Gastroesophageal sphincter (tissue), 4 donors: Measurements from ENCODE around the gene PADI4. TPM values are rescaled to one million over a fixed set of nuclear protein-coding genes. Genes with fewer than 3 reads are reported as not detected.

Experiments used
- ATAC-seq: fragments of 150-250 bp; one replicate; pipeline ENCODE4 v1.9.1; 2016; ENCODE audit warnings: mild to moderate bottlenecking, moderate library complexity
- H3K27ac ChIP-seq, 4 donors: fragments of 200-600 bp; sonication (generic) in 3 of 4; 1 replicate in 3 of 4; 2 replicates in 1 of 4; pipeline ENCODE4 v1.5.1; 2016 to 2019
- H3K27me3 ChIP-seq: fragments of 200-600 bp; sonication (generic); one replicate; pipeline ENCODE4 v1.5.1; 2019
- H3K36me3 ChIP-seq, 2 donors: fragments of 200-600 bp; sonication (generic); one replicate each; pipeline ENCODE4 v1.5.1; 2019; ENCODE audit warnings: control low read depth in 1 of 2
- H3K4me1 ChIP-seq, 3 donors: fragments of 200-600 bp; sonication (generic); 1 replicate in 2 of 3; 2 replicates in 1 of 3; pipeline ENCODE4 v1.5.1; 2016 to 2019; ENCODE audit warnings: control low read depth in 2 of 3
- H3K4me3 ChIP-seq, 2 donors: fragments of 200-600 bp; sonication (generic); one replicate each; pipeline ENCODE4 v1.5.1; 2019; ENCODE audit warnings: mild to moderate bottlenecking in 1 of 2, moderate library complexity in 1 of 2
- H3K9me3 ChIP-seq, 3 donors: fragments of 200-600 bp; sonication (generic); one replicate each; pipeline ENCODE4 v1.5.1; 2017 to 2019; ENCODE audit warnings: control low read depth in 2 of 3
- EP300 ChIP-seq: sonication (generic); formaldehyde crosslinking; IDR thresholded peaks from one replicate; pipeline ENCODE4 v1.6.1; 2017; ENCODE audit warnings: antibody characterized with exemption, mild to moderate bottlenecking
- POLR2A ChIP-seq, 2 donors: fragments of 450-650 bp; IDR thresholded peaks; one replicate each; pipeline ENCODE4 v1.6.1; 2017; ENCODE audit warnings: antibody characterized with exemption in 2 of 2, mild to moderate bottlenecking in 2 of 2, moderate library complexity in 1 of 2
- POLR2AphosphoS5 ChIP-seq: sonication (generic); formaldehyde crosslinking; IDR thresholded peaks from one replicate; pipeline ENCODE4 v1.6.1; 2017; ENCODE audit warnings: antibody characterized with exemption
- WGBS, 2 donors: methylation state at CpG; one replicate each; pipeline ENCODE4 v1.1.5; 2018; ENCODE audit warnings: low coverage in 1 of 2; 5-methylcytosine and 5-hydroxymethylcytosine counted together
- total RNA-seq, 4 donors: library from RNA; depleted of rRNA; stranded (reverse); fragments of >200 nt; gene quantifications; one replicate each; pipeline ENCODE4 v1.1.0, GENCODE V29; 2016
- TF ChIP-seq, protein P1 (sequence below), 4 experiments: fragments of 200-600 bp in 2 of 4; fragments of 450-650 bp in 2 of 4; sonication (generic) in 1 of 4; IDR thresholded peaks; one replicate each; pipeline ENCODE4 v1.5.1; 2017 to 2019; ENCODE audit warnings: antibody characterized with exemption in 4 of 4, mild to moderate bottlenecking in 2 of 4, moderate library complexity in 2 of 4

Gene PADI4
- total RNA-seq, 4 donors from 2014 or later = 1.6 TPM; not detected in 3

DNA sequence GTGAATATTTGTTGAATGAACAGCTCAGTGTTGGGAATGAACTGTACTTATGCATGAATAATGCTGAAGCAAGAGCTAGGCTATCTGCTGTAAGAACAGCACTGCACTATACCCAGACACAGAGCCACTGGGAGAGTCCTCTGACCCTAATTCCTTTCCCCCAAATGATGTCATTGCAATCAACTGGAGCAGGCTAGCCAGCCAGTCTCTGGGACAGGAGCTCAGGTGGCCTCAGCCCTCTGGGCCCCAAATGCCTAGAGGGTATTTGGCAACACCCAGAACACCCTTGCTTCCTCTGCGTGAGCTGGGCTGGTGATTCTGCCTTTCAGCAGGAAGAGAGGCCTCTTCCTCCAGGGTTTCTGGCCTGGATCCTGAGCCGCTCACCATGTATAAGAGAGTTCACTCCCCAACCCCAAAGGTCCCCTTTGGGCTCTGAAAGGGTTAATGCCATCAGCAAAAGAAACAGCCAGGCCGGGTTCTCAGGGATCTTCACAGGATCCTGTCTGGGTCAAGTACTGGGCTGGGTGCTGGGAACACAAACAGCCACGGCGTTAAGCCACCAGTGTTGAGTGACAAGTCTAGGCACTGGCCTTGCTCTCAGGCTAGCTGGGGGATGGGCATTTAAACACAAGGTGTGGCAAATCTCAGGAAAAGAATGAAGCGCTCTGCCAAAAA, 3.7 kb upstream of the PADI4 start:
- H3K4me1 ChIP-seq = no peaks in the 10 kb centered on the region
- peaks cover 46% of the 10 kb centered on the region for H3K27me3 ChIP-seq
- WGBS, 2 donors = 20% methylated on average over 6 of the region's 6 CpGs; no CpG with 5 or more reads in 1 of the 2 donors
- no peaks in the 10 kb centered on the region for H3K36me3 ChIP-seq
- no peak overlapping the region for H3K27ac ChIP-seq
- ATAC-seq = no peak
- H3K4me3 ChIP-seq = no peak overlapping the region
- TF ChIP-seq EP300 (no peak), POLR2AphosphoS5 (no peak), POLR2A (IDR thresholded peaks at IDR 0.05) (no peak)
- TF ChIP-seq, protein P1, sequence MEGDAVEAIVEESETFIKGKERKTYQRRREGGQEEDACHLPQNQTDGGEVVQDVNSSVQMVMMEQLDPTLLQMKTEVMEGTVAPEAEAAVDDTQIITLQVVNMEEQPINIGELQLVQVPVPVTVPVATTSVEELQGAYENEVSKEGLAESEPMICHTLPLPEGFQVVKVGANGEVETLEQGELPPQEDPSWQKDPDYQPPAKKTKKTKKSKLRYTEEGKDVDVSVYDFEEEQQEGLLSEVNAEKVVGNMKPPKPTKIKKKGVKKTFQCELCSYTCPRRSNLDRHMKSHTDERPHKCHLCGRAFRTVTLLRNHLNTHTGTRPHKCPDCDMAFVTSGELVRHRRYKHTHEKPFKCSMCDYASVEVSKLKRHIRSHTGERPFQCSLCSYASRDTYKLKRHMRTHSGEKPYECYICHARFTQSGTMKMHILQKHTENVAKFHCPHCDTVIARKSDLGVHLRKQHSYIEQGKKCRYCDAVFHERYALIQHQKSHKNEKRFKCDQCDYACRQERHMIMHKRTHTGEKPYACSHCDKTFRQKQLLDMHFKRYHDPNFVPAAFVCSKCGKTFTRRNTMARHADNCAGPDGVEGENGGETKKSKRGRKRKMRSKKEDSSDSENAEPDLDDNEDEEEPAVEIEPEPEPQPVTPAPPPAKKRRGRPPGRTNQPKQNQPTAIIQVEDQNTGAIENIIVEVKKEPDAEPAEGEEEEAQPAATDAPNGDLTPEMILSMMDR (IDR thresholded peaks at IDR 0.05) = no peak
- H3K9me3 ChIP-seq = peaks cover 0 to 34% (median 0%) of the 10 kb centered on the region in 3 donors

DNA sequence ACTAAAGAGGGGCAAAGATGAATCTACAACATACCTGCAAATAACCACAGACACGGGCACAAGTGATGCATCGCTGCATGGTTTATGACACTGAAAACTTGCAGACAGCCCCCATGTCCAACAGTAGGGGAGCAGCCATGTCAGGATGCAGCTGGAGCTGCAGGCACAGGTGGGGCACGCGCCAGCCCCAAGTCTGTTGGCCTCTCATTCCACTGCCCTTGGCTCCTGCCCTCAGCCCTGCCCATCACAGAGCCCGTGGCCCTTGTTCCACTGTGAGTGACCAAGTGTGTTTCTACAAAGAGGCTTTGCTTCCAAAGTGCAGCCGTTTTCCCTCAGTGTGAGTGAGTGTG, 3.2 kb upstream of the PADI4 start:
- no peak for TF ChIP-seq EP300
- TF ChIP-seq, protein P1 (IDR thresholded peaks at IDR 0.05) = no peak
- no peak for TF ChIP-seq POLR2A (IDR thresholded peaks at IDR 0.05)
- no peak for TF ChIP-seq POLR2AphosphoS5
- WGBS, 2 donors = 19 to 29% methylated on average over 1 to 3 of the region's 6 CpGs
- Histone ChIP-seq H3K4me1 (no peaks in the 10 kb centered on the region), H3K36me3 (no peaks in the 10 kb centered on the region), H3K4me3 (no peak overlapping the region), H3K27me3 (peaks cover 51% of the 10 kb centered on the region), H3K27ac (no peak overlapping the region), H3K9me3 (peaks cover 0 to 31% (median 0%) of the 10 kb centered on the region in 3 donors)
- ATAC-seq = no peak

DNA sequence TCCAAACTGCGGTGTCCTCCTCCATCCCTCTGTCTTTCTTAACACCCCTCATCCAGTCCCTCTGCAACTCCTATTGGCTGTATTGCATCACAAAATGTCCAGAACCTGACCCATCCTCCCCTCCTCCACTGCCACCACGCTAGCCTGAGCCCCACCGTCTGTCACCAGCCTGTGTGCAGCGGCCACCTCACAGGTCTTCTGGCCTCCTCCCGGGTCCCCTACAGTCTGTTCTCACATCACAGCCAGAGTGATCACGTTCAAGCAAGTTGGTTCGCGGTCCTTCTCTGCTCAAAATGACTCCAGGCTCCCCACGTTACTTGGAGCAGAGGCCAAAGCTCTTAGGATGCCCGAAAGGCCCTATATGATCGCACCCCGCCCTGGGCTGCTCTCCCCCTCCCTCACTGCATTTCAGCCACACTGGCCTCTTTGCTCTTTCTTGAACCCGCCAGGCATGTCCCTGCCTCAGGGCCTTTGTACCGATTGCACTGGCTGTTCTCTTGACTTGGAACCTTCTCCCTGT, 2.4 kb upstream of the PADI4 start:
- no peak for ATAC-seq
- WGBS, 2 donors = 63 to 77% methylated on average over 6 to 12 of the region's 14 CpGs
- H3K27ac ChIP-seq = no peak overlapping the region
- H3K4me1 ChIP-seq = no peaks in the 10 kb centered on the region
- H3K36me3 ChIP-seq = no peaks in the 10 kb centered on the region
- TF ChIP-seq POLR2AphosphoS5 (no peak), EP300 (no peak)
- TF ChIP-seq, protein P1 (IDR thresholded peaks at IDR 0.05) = no peak
- H3K4me3 ChIP-seq = no peak overlapping the region
- H3K27me3 ChIP-seq = peaks cover 59% of the 10 kb centered on the region
- H3K9me3 ChIP-seq = peaks cover 0 to 22% (median 0%) of the 10 kb centered on the region in 3 donors

DNA sequence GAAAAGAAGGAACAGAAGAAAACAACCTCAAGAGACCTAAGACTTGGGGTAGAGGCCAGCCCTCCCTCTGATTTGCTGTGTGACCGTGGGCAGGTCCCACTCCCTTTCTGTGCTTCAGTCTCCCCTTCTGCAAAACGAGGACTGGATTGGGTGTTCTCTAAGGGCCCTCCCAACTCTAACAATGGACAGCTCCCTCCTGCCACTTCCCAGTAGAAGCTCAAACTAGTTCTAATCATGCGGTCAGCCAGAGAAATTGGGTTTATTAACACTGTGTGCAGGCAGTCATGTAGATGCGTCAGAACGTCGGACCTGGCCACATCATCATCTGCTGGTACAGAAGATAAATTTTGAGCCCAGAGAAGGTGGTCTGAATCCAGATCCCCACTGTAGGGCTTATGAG, 1.6 kb upstream of the PADI4 start:
- peaks cover 0 to 15% (median 0%) of the 10 kb centered on the region in 3 donors for H3K9me3 ChIP-seq
- TF ChIP-seq, protein P1 (IDR thresholded peaks at IDR 0.05) = no peak
- TF ChIP-seq POLR2AphosphoS5 = no peak
- no peak for TF ChIP-seq POLR2A (IDR thresholded peaks at IDR 0.05)
- TF ChIP-seq EP300 = no peak
- WGBS, 2 donors = 48 to 60% methylated on average over 1 to 6 of the region's 6 CpGs
- no peak overlapping the region for H3K27ac ChIP-seq
- no peaks in the 10 kb centered on the region for H3K4me1 ChIP-seq
- ATAC-seq = no peak
- H3K36me3 ChIP-seq = no peaks in the 10 kb centered on the region
- no peak overlapping the region for H3K4me3 ChIP-seq
- peaks cover 67% of the 10 kb centered on the region for H3K27me3 ChIP-seq

DNA sequence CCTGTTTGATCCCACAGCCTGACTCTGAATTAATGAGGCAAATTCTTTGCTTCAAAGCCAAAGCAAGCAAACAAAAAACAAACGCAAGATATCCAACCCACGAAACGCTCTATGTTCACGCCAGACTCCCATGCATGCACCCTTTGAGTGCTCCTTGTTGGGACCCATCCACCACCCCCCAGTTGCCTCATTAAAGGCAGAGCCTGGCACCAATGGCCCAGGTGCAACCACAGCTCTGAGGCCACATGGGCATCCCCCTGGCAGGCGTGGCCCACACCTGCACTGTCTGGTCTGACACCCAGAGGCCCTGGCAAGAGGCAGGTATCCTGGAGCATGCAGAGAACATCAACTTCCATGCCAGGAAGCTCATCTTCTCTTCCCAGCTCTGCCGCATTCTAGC, 1.1 kb upstream of the PADI4 start:
- H3K27me3 ChIP-seq = peaks cover 72% of the 10 kb centered on the region
- 24 to 34% methylated on average over 4 to 5 of the region's 6 CpGs for WGBS, 2 donors
- no peaks in the 10 kb centered on the region for H3K36me3 ChIP-seq
- H3K9me3 ChIP-seq = peaks cover 0 to 10% (median 0%) of the 10 kb centered on the region in 3 donors
- no peak overlapping the region for H3K27ac ChIP-seq
- TF ChIP-seq POLR2A (IDR thresholded peaks at IDR 0.05) (no peak), EP300 (no peak), POLR2AphosphoS5 (no peak)
- TF ChIP-seq, protein P1 (IDR thresholded peaks at IDR 0.05) = no peak
- H3K4me1 ChIP-seq = no peaks in the 10 kb centered on the region
- no peak for ATAC-seq
- no peak overlapping the region for H3K4me3 ChIP-seq
